IMR-90 (cell line): ENCODE results near the gene MRPL45. TPM values are rescaled to one million over a fixed set of nuclear protein-coding genes. Genes with fewer than 3 reads are reported as not detected.
A peak's percentile ranks its signal among the peaks of the same experiment; 100 is the strongest.

Source experiments
- ATAC-seq: fragments of 200-7000 bp; cut with Tn5 transposase; 2 replicates; pipeline ENCODE4 v1.9.1; 2020; ENCODE audit warnings: low read depth, mild to moderate bottlenecking, moderate library complexity
- BruUV-seq: library from RNA; stranded (reverse); fragments of 400-500 nt; replicated peaks from 2 replicates; lab custom pipeline; 2021; lab: Mats Ljungman, UMichigan
- CTCF ChIA-PET: fragments of 300-600 bp; formaldehyde crosslinking; extraction: SDS; loops from one replicate; lab custom pipeline; 2021; ENCODE audit warnings: antibody characterized with exemption; lab: Yijun Ruan, JAX
- POLR2A ChIA-PET: fragments of 300-600 bp; sonication (Branson Sonifier 250); formaldehyde crosslinking; loops from one replicate; lab custom pipeline; 2022; ENCODE audit warnings: antibody characterized with exemption; ENCODE audit not compliant: unreplicated experiment; lab: Charles Lee
- DNase-seq: peaks from one replicate; pipeline ENCODE4 v3.0.0; 2013
- H2AFZ ChIP-seq: replicated peaks from 2 replicates; pipeline ENCODE3; 2013; ENCODE audit warnings: low read length, mild to moderate bottlenecking; ENCODE audit not compliant: poor library complexity
- H2AK5ac ChIP-seq: 2 replicates; pipeline ENCODE4 v1.6.1; 2013; ENCODE audit warnings: low read depth, low read length, inconsistent platforms
- H2AK9ac ChIP-seq: replicated peaks from 2 replicates; pipeline ENCODE3; 2013; ENCODE audit warnings: mild to moderate bottlenecking, low read depth, low read length, moderate library complexity; ENCODE audit not compliant: poor library complexity
- H2BK120ac ChIP-seq: 2 replicates; pipeline ENCODE4 v1.6.1; 2013; ENCODE audit warnings: low read depth, low read length, inconsistent platforms
- H2BK15ac ChIP-seq: 3 replicates; pipeline ENCODE4 v1.6.1; 2013; ENCODE audit warnings: low read depth, low read length, inconsistent platforms
- H2BK20ac ChIP-seq: 2 replicates; pipeline ENCODE4 v1.6.1; 2013; ENCODE audit warnings: low read depth, mild to moderate bottlenecking, inconsistent platforms, low read length, moderate library complexity
- H2BK5ac ChIP-seq: 2 replicates; pipeline ENCODE4 v1.6.1; 2013; ENCODE audit warnings: mild to moderate bottlenecking, low read depth, low read length, inconsistent platforms; ENCODE audit not compliant: poor library complexity, severe bottlenecking
- H3K14ac ChIP-seq: replicated peaks from 2 replicates; pipeline ENCODE4 v1.6.1; 2013; ENCODE audit warnings: low read depth, low read length, inconsistent platforms
- H3K18ac ChIP-seq: 2 replicates; pipeline ENCODE4 v1.6.1; 2013; ENCODE audit warnings: low read depth, low read length, control low read depth
- H3K23ac ChIP-seq: 2 replicates; pipeline ENCODE4 v1.6.1; 2013; ENCODE audit warnings: low read depth, low read length, inconsistent platforms
- H3K27ac ChIP-seq: 2 replicates; pipeline ENCODE4 v1.5.1; 2013; ENCODE audit warnings: mild to moderate bottlenecking, control low read depth, low read length; ENCODE audit not compliant: insufficient read depth
- H3K27me3 ChIP-seq: 2 replicates; pipeline ENCODE4 v1.6.1; 2013; ENCODE audit warnings: low read length; ENCODE audit not compliant: control insufficient read depth, insufficient read depth
- H3K36me3 ChIP-seq: 2 replicates; pipeline ENCODE4 v1.6.1; 2013; ENCODE audit warnings: low read length, mixed read lengths; ENCODE audit not compliant: control insufficient read depth, insufficient read depth
- H3K4ac ChIP-seq: 2 replicates; pipeline ENCODE4 v1.6.1; 2013; ENCODE audit warnings: low read depth, low read length, inconsistent platforms
- H3K4me1 ChIP-seq: 2 replicates; pipeline ENCODE4 v1.6.1; 2013; ENCODE audit warnings: low read length, mixed read lengths; ENCODE audit not compliant: control insufficient read depth, insufficient read depth
- H3K4me2 ChIP-seq: 2 replicates; pipeline ENCODE4 v1.6.1; 2013; ENCODE audit warnings: low read depth, mild to moderate bottlenecking, control low read depth, low read length, moderate library complexity
- H3K4me3 ChIP-seq: 2 replicates; pipeline ENCODE4 v1.5.1; 2013; ENCODE audit warnings: low read depth, mild to moderate bottlenecking, control low read depth, low read length, moderate library complexity; ENCODE audit not compliant: insufficient read depth
- H3K56ac ChIP-seq: 2 replicates; pipeline ENCODE4 v1.6.1; 2013; ENCODE audit warnings: low read length, inconsistent platforms; ENCODE audit not compliant: insufficient read depth; ENCODE audit errors: extremely low read depth
- H3K79me1 ChIP-seq, 2 experiments: 2 replicates each; pipeline ENCODE4 v1.6.1; 2013; ENCODE audit warnings: low read length in 2 of 2, inconsistent platforms in 1 of 2, low read depth in 1 of 2
- H3K9ac ChIP-seq: 2 replicates; pipeline ENCODE4 v1.6.1; 2013; ENCODE audit warnings: low read depth, low read length, control low read depth
- H3K9me1 ChIP-seq: 2 replicates; pipeline ENCODE4 v1.6.1; 2013; ENCODE audit warnings: low read length, inconsistent platforms; ENCODE audit not compliant: insufficient read depth
- H3K9me3 ChIP-seq: 2 replicates; pipeline ENCODE4 v1.6.1; 2013; ENCODE audit warnings: low read length; ENCODE audit not compliant: control insufficient read depth, insufficient read depth
- H4K20me1 ChIP-seq: 2 replicates; pipeline ENCODE4 v1.6.1; 2013; ENCODE audit warnings: low read length, inconsistent platforms; ENCODE audit not compliant: insufficient read depth
- H4K5ac ChIP-seq: 2 replicates; pipeline ENCODE4 v1.6.1; 2013; ENCODE audit warnings: mild to moderate bottlenecking, low read depth, low read length, control low read depth
- H4K8ac ChIP-seq, 2 experiments: 2 replicates each; pipeline ENCODE4 v1.6.1; 2013; ENCODE audit warnings: low read depth in 2 of 2, low read length in 2 of 2, control low read depth in 1 of 2, inconsistent platforms in 1 of 2
- H4K91ac ChIP-seq: 2 replicates; pipeline ENCODE4 v1.6.1; 2013; ENCODE audit warnings: low read depth, low read length, inconsistent platforms; ENCODE audit not compliant: insufficient read depth
- BHLHE40 ChIP-seq: fragments of 150-350 bp; IDR thresholded peaks from 2 replicates; pipeline ENCODE4 v1.6.1; 2016; ENCODE audit warnings: mild to moderate bottlenecking, low read depth, low read length
- CEBPB ChIP-seq: IDR thresholded peaks from 2 replicates; pipeline ENCODE4 v1.6.1; 2012; ENCODE audit warnings: low read depth, low read length, improper control_type of control experiment
- CHD1 ChIP-seq: IDR thresholded peaks from 2 replicates; pipeline ENCODE4 v1.6.1; 2012; ENCODE audit warnings: low read depth, low read length, improper control_type of control experiment
- FOS ChIP-seq: fragments of 150-350 bp; IDR thresholded peaks from 2 replicates; pipeline ENCODE4 v1.6.1; 2016; ENCODE audit warnings: low read depth, low read length
- MAFK ChIP-seq: IDR thresholded peaks from 2 replicates; pipeline ENCODE4 v1.6.1; 2012; ENCODE audit warnings: low read depth, low read length, improper control_type of control experiment
- MAZ ChIP-seq: IDR thresholded peaks from 2 replicates; pipeline ENCODE4 v1.6.1; 2012; ENCODE audit warnings: low read depth, mild to moderate bottlenecking, low read length, improper control_type of control experiment, moderate library complexity, borderline replicate concordance
- MXI1 ChIP-seq: IDR thresholded peaks from 2 replicates; pipeline ENCODE4 v1.6.1; 2012; ENCODE audit warnings: low read depth, mild to moderate bottlenecking, low read length, moderate library complexity, borderline replicate concordance
- NFE2L2 ChIP-seq: fragments of 150-350 bp; IDR thresholded peaks from 2 replicates; pipeline ENCODE4 v1.6.1; 2016; ENCODE audit warnings: low read depth, mild to moderate bottlenecking, low read length
- POLR2A ChIP-seq: IDR thresholded peaks from 2 replicates; pipeline ENCODE4 v1.6.1; 2012; ENCODE audit warnings: mild to moderate bottlenecking, low read depth, low read length
- RAD21 ChIP-seq: IDR thresholded peaks from 2 replicates; pipeline ENCODE4 v1.6.1; 2012; ENCODE audit warnings: low read length, improper control_type of control experiment
- RCOR1 ChIP-seq: IDR thresholded peaks from 2 replicates; pipeline ENCODE4 v1.6.1; 2012; ENCODE audit warnings: mild to moderate bottlenecking, low read length, improper control_type of control experiment; ENCODE audit not compliant: insufficient replicate concordance
- RFX5 ChIP-seq: IDR thresholded peaks from 2 replicates; pipeline ENCODE4 v1.8.0; 2012; ENCODE audit warnings: low read depth, mild to moderate bottlenecking, low read length, moderate library complexity
- SMC3 ChIP-seq: fragments of 150-350 bp; IDR thresholded peaks from 2 replicates; pipeline ENCODE4 v1.6.1; 2016; ENCODE audit warnings: low read depth, mild to moderate bottlenecking, antibody characterized with exemption, low read length, moderate library complexity
- WGBS, 2 experiments: methylation state at CpG; one replicate each; pipeline versions ENCODE4 v1.1.5 to v1.1.7; 2013; ENCODE audit warnings: missing lambda C conversion rate in 2 of 2; ENCODE audit not compliant: insufficient read length in 1 of 2; ENCODE audit errors: extremely low coverage in 2 of 2; 5-methylcytosine and 5-hydroxymethylcytosine counted together
- dilution Hi-C: fragments of 300-500 bp; cut with HindIII; formaldehyde crosslinking; loops from one replicate; pipeline ENCODE4 v1.14.3; 2018; ENCODE audit warnings: low sequenced_read_pairs; ENCODE audit not compliant: unreplicated experiment
- in situ Hi-C: fragments of 300-500 bp; cut with MboI; formaldehyde crosslinking; loops from 3 replicates; pipeline ENCODE4 v1.14.3; 2019; ENCODE audit warnings: low sequenced_read_pairs, inconsistent platforms, mixed read lengths
- intact Hi-C: fragments of 100-400 bp; cut with micrococcal nuclease; formaldehyde crosslinking; loops from 2 replicates; pipeline ENCODE4 v1.10.0; 2022
- polyA plus RNA-seq, 3 experiments: library from polyadenylated mRNA; depleted of rRNA; stranded (reverse); fragments of >200 nt; gene quantifications; 2 replicates each; pipeline ENCODE4 v1.2.3, GENCODE V29; 2012; ENCODE audit warnings: low replicate concordance in 1 of 3
- total RNA-seq: library from RNA; depleted of rRNA; stranded (reverse); fragments of >200 nt; gene quantifications from 2 replicates; pipeline ENCODE4 v1.2.3, GENCODE V29; 2012
- TF ChIP-seq, protein P1 (sequence below): fragments of 150-350 bp; IDR thresholded peaks from 2 replicates; pipeline ENCODE4 v1.6.1; 2017; ENCODE audit warnings: mild to moderate bottlenecking, antibody characterized with exemption, low read length, low read depth
- TF ChIP-seq, protein P2 (sequence below): conservative IDR thresholded peaks from 2 replicates; pipeline ENCODE4 v1.5.1; 2012; ENCODE audit warnings: mild to moderate bottlenecking, low read depth, low read length, improper control_type of control experiment
- TF ChIP-seq, protein P3 (sequence below): fragments of 150-350 bp; IDR thresholded peaks from 2 replicates; pipeline ENCODE4 v1.6.1; 2016; ENCODE audit warnings: low read depth, mild to moderate bottlenecking, low read length, moderate library complexity, borderline replicate concordance

Gene MRPL45
- total and polyA plus RNA-seq, 2 of the 4 experiments (the other 2 are of a cell fraction), result 39.6 to 46.8 TPM

DNA sequence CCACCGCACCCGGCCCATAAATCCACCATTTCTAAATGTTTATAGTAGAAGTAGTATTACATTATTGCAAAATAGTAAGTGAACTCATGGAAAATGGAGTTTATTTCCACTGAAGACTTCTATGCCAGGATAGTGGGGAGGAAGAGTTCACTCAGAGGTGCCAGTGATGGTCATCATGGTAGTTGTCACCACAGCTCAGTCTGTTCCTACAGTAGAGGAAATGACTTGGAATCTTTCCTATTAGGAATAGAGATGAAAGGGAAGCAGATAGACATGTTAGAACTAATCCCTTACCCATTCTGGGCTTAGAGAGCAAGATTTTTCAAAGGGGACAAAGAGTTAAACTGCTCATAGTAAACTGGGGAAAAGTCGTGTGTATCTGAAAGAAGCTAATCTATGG is 20.1 kb downstream of the MRPL45 start:
- no peak overlapping the region; the same call in 1 of the 2 replicates for H3K14ac ChIP-seq
- ChIA-PET POLR2A (no interaction called here), CTCF (no interaction called here)
- no peaks in the 10 kb centered on the region for H3K27me3 ChIP-seq
- peak overlapping the region; percentile 90; the same call in 1 of the 2 replicates for H4K5ac ChIP-seq
- H3K9me3 ChIP-seq, result no peaks in the 10 kb centered on the region
- H2BK120ac ChIP-seq, result no peak overlapping the region
- TF ChIP-seq, protein P1, sequence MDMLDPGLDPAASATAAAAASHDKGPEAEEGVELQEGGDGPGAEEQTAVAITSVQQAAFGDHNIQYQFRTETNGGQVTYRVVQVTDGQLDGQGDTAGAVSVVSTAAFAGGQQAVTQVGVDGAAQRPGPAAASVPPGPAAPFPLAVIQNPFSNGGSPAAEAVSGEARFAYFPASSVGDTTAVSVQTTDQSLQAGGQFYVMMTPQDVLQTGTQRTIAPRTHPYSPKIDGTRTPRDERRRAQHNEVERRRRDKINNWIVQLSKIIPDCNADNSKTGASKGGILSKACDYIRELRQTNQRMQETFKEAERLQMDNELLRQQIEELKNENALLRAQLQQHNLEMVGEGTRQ, result no peak
- no peak for TF ChIP-seq RAD21
- TF ChIP-seq, protein P2, sequence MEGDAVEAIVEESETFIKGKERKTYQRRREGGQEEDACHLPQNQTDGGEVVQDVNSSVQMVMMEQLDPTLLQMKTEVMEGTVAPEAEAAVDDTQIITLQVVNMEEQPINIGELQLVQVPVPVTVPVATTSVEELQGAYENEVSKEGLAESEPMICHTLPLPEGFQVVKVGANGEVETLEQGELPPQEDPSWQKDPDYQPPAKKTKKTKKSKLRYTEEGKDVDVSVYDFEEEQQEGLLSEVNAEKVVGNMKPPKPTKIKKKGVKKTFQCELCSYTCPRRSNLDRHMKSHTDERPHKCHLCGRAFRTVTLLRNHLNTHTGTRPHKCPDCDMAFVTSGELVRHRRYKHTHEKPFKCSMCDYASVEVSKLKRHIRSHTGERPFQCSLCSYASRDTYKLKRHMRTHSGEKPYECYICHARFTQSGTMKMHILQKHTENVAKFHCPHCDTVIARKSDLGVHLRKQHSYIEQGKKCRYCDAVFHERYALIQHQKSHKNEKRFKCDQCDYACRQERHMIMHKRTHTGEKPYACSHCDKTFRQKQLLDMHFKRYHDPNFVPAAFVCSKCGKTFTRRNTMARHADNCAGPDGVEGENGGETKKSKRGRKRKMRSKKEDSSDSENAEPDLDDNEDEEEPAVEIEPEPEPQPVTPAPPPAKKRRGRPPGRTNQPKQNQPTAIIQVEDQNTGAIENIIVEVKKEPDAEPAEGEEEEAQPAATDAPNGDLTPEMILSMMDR, result no peak
- TF ChIP-seq NFE2L2, result no peak
- TF ChIP-seq CHD1, result no peak
- TF ChIP-seq, protein P3, sequence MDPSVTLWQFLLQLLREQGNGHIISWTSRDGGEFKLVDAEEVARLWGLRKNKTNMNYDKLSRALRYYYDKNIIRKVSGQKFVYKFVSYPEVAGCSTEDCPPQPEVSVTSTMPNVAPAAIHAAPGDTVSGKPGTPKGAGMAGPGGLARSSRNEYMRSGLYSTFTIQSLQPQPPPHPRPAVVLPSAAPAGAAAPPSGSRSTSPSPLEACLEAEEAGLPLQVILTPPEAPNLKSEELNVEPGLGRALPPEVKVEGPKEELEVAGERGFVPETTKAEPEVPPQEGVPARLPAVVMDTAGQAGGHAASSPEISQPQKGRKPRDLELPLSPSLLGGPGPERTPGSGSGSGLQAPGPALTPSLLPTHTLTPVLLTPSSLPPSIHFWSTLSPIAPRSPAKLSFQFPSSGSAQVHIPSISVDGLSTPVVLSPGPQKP, result no peak
- no peak for TF ChIP-seq MAZ
- no peak for TF ChIP-seq BHLHE40
- TF ChIP-seq RFX5, result no peak
- no peak for TF ChIP-seq MAFK
- no peak for TF ChIP-seq SMC3
- TF ChIP-seq POLR2A, result no peak
- TF ChIP-seq FOS, result no peak
- no peak for TF ChIP-seq CEBPB
- TF ChIP-seq MXI1, result no peak
- TF ChIP-seq RCOR1, result no peak
- intact Hi-C loops, result no loop called here
- H3K4me1 ChIP-seq, result peaks cover 1% of the 10 kb centered on the region; the same call in 1 of the 2 replicates
- H3K56ac ChIP-seq, result no peak overlapping the region
- no peak overlapping the region for H2AK5ac ChIP-seq
- H3K4me2 ChIP-seq, result no peak overlapping the region
- peaks cover 14% of the 10 kb centered on the region for H3K36me3 ChIP-seq
- H3K4ac ChIP-seq, result no peak overlapping the region
- ATAC-seq, result no peak
- no peak overlapping the region for H3K4me3 ChIP-seq
- in situ Hi-C loops, result no loop called here
- H2BK15ac ChIP-seq, result no peak overlapping the region
- H4K8ac ChIP-seq, result peak overlapping the region in 1 of 2 experiments; percentile 2; a peak in 1 of 4 replicates
- no peak overlapping the region for H4K91ac ChIP-seq
- H3K9ac ChIP-seq, result no peak overlapping the region
- no peaks in the 10 kb centered on the region for H3K9me1 ChIP-seq
- BruUV-seq, result no TSS peak
- H3K27ac ChIP-seq, result no peak overlapping the region
- peak overlapping the region; percentile 67 for H2BK5ac ChIP-seq
- no CpG with 5 or more reads among the region's 3 CpGs for WGBS, 2 experiments
- H2AFZ ChIP-seq, result no peak overlapping the region
- H3K79me1 ChIP-seq, result no peaks in the 10 kb centered on the region
- peak overlapping the region; percentile 49; the same call in 1 of the 2 replicates for H3K23ac ChIP-seq
- dilution Hi-C loops, result no loop called here
- DNase-seq, result no peak
- peak overlapping the region; percentile 68; the same call in 1 of the 2 replicates for H3K18ac ChIP-seq
- no peak overlapping the region for H2AK9ac ChIP-seq
- H4K20me1 ChIP-seq, result no peaks in the 10 kb centered on the region
- no peak overlapping the region for H2BK20ac ChIP-seq
